CMK (cell line): ENCODE measurements around the gene VPS37B.

Source experiments
- DNase-seq: peaks from one replicate; pipeline ENCODE4 v3.0.0-alpha.2; 2010; ENCODE audit warnings: low read depth

Gene VPS37B

DNA sequence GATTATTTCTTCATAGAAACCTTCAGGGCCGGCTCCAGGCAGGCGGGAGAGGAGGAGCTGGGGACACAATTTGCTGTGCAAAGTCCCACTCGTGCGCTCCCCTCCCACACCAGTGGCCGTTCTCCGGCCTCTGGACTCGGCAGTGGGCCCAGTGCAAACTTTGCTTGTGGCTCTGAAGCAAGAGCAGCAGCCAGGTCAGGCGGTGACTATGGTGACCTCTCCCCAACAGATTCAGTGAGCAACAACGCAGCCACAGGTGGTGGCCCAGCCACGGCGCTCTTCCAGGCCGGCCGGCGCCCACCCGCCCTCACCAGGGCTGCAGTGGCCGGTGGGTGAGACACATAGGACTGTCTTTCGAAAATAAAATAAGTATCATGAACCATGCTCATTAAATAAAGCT, 29.5 kb downstream of the VPS37B start:
- no peak for DNase-seq

DNA sequence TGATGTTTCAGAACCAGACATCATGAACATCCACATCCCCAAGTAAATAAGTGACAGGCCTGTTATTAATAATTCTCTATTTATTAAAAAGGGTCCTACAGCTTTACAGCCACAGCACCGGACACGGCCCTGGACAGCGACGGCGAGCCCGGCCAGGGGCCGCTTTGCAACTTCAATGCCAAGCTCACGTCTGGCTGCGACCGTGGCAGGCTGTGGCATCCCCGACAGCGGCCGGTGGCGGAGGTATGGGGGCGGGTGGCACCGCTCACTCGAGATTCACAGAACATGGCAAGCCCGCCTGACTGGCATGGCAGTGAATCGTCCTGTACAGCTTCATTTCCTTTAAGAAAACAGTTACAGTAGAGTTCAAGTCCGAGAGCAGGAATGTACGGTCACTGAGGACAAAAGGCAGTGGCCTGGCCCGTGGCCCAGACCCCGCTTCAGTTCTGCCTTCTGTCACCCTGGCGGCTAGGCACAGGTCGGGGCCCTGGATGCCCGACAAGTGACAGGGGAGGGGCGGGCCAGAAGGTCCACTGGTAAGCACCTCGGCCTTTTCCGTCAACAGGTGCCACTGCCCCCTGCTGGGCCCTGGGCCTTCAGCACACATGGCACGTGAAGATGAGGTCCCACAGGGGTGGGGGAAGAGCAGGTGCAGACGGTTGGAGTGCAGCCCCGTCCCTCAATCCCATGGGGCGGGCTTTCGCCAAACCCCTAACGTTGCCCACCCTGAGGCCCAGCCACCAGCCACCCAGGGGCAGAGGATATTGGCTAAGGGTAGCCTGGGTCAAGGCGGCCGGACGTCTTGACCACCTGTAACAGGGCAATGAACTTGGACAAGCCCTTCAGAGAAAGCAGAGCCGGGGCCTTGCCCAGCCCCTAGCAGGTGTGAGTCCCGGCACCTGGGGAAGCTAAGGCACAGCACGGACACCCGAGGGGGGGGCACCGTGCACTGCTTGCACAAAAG, 30.4 kb downstream of the VPS37B start:
- no peak for DNase-seq

DNA sequence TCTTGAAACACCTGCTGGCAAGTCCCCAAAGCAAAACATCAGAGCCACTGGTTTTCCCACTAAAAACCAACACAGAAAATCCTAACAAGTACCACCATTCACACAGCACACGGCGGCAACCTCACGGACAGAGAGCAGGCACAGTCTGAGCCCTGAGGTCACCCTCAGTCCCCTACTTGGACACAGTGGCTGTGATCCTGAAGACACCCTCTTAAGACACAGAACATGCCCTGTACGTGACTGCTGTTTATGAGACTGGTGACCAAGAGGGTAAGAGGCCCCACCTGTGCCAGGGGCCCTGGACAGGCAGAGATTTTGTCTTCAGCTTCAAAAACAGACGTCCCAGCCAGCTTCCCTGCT, 31.1 kb downstream of the VPS37B start:
- no peak for DNase-seq

DNA sequence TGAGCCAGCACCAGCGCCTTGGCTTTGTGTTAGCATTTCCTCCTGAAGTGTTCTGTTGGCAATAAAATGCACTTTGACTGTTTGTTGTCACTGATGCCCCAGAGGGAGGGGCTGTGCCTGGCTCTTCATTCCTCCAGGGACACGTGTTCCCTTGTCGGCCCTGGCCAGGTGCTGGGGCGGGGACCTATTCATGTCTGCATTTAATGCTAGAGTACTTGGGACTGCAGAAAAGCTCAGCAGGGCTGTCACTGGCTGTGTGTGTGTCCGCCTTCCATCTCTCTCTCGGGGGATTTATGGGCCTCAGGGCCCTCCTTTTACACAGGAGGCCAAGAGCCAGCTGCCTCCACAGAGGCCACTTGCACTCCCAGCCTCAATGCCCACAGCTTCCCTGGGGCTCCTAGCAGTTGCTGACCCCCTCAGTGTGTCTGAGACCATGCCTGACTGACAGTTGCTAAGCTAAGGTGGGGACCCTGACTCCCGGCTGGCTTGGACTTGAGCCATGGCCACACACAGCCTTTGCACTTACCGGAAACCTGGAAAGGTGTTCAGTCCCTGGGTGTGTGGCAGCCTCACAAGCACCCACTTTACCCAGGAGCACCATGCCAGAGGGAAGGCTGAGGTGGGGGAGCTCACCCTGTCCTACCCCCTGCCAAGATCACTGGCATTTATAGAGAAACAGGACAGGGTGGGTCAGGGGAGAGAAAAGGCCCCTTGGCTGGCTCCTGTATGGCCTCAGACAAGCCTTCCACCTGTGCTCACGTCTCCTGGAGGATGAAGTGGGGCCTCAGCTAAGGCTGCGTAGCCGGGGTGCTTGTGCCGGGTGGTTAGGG, 32.8 kb downstream of the VPS37B start:
- DNase-seq = no peak

DNA sequence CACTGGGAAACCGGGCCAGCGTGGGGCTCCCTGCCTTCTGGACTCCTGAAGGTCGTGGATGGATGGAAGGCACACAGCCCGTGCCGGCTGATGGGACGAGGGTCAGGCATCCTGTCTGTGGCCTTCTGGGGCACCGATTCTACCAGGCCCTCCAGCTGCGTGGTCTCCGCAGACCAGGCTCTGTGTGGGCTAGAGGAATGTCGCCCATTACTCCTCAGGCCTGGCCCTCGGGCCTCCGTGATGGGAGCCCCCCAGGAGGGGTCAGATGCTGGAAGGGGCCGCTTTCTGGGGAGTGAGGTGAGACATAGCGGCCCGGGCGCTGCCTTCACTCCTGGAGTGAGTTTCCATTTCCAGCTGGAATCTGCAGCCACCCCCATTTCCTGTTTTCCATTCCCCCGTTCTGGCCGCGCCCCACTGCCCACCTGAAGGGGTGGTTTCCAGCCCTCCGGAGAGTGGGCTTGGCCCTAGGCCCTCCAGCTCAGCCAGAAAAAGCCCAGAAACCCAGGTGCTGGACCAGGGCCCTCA, 33.8 kb downstream of the VPS37B start:
- no peak for DNase-seq

DNA sequence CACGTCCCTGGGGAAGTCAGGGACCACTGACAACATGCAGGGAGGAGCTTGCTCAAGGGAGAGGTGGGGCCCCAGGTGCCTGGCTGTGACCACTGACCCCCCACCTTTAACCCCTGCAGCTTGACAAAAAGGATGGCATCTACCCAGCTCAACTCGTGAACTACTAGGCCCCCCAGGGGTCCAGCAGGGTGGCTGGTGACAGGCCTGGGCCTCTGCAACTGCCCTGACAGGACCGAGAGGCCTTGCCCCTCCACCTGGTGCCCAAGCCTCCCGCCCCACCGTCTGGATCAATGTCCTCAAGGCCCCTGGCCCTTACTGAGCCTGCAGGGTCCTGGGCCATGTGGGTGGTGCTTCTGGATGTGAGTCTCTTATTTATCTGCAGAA, 34.3 kb downstream of the VPS37B start:
- no peak for DNase-seq

DNA sequence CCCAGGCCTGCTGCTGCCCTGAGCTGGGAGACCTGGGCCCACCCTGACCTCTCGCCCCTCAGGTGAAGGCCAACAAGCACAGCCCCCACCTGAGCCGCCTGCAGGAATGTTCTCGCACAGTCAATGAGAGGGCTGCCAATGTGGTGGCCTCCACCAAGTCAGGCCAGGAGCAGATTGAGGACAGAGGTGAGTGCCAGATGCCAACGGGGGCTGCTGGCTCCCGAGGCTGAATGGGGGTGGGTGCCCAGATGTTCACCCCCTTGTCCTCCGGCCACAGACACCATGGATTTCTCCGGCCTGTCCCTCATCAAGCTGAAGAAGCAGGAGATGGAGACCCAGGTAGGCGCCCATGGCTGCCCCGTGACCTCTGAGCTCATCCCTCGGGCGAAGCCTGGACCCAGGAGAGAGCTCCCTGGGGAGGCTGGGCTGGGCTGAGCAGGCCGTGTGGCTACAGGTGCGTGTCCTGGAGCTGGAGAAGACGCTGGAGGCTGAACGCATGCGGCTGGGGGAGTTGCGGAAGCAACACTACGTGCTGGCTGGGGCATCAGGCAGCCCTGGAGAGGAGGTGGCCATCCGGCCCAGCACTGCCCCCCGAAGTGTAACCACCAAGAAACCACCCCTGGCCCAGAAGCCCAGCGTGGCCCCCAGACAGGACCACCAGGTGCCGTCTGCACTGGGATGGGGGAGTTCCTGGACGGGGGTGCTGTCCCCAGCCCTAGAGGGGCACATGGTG, 34.9 kb downstream of the VPS37B start:
- no peak for DNase-seq

DNA sequence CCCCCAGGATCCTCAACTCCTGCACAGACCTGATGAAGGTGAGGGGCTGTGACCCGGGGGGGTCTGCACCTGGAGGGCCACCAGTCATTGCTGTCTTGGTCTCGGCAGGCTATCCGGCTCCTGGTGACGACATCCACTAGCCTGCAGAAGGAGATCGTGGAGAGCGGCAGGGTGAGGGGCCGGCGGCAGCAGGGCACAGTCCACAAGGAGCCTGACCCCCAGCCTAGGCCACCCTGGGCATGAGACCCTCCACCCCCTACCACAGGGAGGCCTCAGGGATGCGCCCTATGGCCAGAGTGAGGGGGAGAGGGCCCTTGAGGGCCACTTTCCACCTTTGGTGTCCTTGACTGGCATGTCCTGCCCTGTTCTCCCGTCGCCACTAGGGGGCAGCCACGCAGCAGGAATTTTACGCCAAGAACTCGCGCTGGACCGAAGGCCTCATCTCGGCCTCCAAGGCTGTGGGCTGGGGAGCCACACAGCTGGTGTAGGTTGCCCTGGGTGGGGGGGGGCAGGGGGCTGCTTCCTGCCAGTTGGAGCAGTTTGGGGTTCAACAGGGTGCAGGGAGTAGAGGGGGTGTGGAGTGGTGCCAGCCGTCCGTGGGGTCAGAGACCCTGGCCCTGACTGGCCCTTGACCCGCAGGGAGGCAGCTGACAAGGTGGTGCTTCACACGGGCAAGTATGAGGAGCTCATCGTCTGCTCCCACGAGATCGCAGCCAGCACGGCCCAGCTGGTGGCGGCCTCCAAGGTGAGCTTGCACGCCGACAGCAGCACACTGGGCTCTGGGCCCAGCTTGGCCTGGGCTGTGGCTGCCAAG, 35.7 kb downstream of the VPS37B start:
- DNase-seq = no peak

DNA sequence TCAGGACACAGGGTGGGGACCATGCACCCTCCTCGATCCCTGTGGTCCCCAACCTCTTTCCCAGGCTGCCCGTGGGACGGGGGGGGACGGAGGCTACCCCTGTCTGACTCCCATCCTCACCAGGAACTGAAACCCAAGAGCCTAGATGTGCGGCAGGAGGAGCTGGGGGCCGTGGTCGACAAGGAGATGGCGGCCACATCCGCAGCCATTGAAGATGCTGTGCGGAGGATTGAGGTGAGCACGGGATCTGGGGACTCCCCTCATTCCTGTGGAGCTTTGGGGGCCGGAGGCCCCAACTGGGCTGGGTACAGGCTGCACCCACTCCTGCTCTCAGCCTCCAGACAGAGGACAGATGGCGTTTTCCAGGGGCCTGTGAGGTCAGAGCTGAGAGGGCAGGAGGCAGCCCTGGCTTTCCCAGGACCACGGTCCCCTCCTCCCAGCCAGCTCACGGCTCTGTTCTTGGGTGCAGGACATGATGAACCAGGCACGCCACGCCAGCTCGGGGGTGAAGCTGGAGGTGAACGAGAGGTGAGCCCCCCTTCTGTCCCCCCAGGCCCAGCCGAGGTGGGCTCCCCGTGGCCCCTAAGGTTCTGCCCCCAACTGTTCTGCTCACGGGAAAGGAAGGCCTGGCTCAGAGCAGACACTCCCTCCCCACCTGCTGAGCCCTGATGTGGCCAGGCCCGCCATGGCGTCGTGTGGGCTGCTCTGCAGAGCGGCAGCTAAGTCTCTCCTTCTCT, 36.5 kb downstream of the VPS37B start:
- no peak for DNase-seq

DNA sequence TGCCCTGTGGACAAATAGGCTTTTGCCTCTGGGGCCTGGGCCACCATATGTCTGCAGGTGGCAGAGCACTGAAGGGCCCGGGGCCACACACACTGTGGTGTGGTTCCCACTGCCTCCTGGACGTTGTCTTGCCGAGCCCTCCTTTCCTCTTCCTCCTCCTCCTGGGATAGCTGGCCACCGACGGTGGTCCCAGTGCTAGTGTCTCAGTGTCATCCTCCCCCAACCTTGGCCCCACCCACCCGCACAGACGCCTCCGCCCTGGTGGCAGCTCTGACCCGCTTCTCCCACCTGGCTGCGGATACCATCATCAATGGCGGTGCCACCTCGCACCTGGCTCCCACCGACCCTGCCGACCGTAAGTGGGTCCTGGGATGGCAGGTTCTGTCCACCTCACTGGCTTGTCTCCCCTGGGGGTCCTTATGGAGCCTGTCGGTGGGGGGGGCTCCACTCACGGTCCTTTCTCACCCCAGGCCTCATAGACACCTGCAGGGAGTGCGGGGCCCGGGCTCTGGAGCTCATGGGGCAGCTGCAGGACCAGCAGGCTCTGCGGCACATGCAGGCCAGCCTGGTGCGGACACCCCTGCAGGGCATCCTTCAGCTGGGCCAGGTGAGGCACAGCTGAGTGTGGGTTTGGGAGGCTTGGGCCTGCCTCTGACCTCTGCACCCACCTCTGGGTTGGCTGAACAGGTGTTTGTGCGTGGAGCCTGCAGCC, 37.2 kb downstream of the VPS37B start:
- DNase-seq = no peak

DNA sequence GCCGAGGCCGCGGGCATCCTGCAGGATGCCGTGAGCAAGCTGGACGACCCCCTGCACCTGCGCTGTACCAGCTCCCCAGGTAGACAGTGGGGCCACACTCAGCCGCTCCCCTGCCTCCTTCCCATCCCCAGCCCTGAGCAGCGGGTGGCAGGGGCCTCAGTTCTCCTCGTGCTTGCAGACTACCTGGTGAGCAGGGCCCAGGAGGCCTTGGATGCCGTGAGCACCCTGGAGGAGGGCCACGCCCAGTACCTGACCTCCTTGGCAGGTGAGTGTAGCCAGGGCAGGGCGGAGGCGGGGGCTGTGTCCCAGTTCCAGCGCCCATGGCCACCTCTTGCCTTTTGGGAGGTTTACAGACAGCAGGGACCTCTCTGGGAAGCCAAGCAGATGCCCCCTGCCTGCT, 37.8 kb downstream of the VPS37B start:
- DNase-seq = no peak

DNA sequence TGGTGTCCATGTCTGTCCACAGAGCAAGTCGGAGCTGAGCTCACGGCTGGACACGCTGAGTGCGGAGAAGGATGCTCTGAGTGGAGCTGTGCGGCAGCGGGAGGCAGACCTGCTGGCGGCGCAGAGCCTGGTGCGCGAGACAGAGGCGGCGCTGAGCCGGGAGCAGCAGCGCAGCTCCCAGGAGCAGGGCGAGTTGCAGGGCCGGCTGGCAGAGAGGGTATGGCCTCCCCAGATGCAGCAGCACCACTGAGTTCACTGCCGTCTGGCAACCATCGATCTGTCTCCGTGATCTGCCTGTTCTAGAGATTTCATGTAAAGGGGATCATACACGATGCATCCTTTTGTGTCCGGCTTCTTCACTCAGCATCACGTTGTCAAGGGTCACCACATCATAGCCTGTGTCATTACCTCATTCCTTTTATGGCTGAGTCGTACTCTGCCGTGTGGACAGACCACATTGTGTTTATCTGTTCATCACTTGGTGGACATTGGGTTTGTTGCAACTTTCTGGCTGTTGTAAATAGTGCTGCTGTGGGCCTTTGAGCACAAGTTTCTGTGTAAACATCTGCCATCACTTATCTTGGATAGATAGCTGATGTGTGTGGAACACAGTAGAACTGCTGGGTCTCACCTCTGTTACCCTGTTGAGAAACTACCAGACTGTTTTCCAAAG, 38.8 kb downstream of the VPS37B start:
- DNase-seq = no peak

DNA sequence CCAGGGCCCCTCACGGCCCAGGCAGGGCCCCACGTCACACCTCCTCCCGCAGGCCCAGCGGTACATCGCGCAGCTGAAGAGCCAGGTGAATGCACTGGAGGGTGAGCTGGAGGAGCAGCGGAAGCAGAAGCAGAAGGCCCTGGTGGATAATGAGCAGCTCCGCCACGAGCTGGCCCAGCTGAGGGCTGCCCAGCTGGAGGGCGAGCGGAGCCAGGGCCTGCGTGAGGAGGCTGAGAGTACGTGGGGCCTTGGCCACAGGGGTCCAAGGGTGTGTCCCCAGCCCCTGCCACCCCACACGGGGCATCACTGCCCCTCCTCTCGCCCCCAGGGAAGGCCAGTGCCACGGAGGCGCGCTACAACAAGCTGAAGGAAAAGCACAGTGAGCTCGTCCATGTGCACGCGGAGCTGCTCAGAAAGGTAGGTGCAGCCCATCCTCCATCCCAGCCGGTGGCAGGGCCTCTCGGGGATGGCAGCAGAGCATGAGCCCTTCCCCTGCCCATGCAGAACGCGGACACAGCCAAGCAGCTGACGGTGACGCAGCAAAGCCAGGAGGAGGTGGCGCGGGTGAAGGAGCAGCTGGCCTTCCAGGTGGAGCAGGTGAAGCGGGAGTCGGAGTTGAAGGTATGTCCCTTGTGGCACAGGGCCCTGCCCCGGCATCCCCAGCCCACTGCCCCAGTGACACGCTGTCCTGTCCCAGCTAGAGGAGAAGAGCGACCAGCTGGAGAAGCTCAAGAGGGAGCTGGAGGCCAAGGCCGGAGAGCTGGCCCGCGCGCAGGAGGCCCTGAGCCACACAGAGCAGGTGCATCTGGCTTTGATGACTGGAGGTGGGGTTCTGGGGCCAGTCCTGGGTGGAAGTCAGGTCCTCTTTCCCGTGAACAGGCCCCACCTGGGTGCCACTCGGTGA, 39.7 kb downstream of the VPS37B start:
- no peak for DNase-seq

DNA sequence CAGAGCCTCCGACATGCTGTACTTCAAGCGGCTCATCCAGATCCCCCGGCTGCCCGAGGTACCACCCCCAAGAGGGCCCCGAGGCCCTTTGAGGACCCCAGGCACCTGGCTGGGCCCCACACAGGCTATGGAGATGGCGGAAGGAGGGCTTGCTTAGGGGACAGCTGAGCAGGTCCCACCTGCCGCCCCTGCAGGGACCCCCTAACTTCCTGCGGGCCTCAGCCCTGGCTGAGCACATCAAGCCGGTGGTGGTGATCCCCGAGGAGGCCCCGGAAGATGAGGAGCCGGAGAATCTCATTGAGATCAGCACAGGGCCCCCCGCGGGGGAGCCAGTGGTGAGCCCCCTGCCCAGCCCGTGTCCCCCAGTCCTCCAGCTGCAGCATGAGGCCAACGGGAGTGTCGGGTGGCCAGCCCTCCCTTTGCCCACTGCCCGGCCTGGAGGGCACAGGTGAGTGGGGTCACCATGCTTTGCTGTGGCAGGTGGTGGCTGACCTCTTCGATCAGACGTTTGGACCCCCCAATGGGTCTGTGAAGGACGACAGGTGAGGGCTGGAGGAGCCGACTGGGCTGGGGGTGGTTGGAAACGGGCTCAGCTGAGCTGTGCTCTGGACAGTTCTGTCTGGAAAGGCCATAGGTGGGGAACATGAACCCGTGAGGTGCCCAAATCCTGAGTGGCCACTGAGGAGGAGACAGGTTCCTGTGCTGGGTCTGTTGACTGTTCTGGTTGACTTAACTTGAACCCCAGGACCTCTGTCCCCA, 40.7 kb downstream of the VPS37B start:
- no peak for DNase-seq

DNA sequence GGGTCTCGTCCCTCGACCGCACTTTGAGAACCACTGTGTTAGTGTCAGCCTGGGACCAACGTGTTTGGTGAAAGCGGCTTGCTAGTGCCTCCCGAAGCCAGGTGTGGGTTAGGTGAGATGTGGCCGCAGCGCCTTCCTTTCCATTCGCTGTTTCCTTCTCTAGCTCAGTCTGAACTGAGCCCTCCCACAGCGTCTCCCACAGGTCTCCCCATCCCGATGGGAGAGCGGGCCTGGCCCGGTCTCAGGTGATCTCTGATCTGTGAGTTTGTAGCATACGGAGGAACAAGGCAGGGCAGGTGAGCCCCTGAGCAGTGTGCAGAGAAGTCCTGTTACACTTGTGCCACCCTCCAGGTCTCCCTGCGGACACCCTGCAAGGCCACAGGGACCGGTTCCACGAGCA, 41.4 kb downstream of the VPS37B start:
- DNase-seq = no peak

DNA sequence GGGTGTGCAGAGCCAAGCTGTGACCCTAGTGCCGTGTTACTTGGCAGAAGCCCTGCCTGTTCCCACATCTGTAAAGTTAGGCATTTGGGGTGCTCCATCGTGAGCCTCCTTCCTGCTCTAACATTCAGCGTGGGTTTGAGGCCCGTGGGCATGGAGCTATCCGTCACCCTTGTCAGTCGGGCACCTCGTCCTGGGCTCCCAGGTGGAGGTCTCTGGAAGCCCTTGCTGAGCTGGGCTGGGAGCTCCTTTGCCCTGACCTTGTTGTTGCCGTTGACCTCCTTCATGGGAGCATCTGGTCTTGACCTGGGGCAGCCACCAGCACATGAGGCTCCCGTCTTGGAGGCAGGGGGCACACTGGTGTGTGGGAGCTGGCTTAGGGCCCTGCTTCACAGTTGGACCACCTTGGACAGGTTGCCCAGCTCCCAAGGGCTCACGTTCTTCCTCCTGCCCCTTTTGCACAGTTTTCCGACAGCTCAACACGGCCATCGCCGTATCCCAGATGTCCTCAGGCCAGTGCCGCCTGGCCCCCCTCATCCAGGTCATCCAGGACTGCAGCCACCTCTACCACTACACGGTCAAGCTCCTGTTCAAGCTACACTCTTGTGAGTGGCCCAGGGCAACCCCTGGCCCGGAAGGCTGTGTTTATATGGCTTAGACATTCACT, 42.2 kb downstream of the VPS37B start:
- no peak for DNase-seq
